ENCODE results near the gene SLC22A8.

The SLC22A8 gene

GRCh38 chr11:62981743-62982142, 33.9 kb downstream of the SLC22A8 start:
- DNase-seq: no peak
- Histone ChIP-seq H3K27me3 (no peaks in the 10 kb centered on the region), H3K4me1 (no peaks in the 10 kb centered on the region), H3K9me3 (no peaks in the 10 kb centered on the region), H3K4me3 (ENCODE audit: low read depth, low read length) (no peak overlapping the region), H3K36me3 (no peaks in the 10 kb centered on the region)
- TF ChIP-seq CTCF (IDR thresholded peaks at IDR 0.05; ENCODE audit: low read depth, low read length): no peak

GRCh38 chr11:62980133-62980760, 35.4 kb downstream of the SLC22A8 start:
- Histone ChIP-seq H3K27me3 (no peaks in the 10 kb centered on the region), H3K36me3 (no peaks in the 10 kb centered on the region), H3K4me1 (peaks cover 5% of the 10 kb centered on the region), H3K4me3 (ENCODE audit: low read depth, low read length) (no peak overlapping the region), H3K9me3 (no peaks in the 10 kb centered on the region)
- TF ChIP-seq CTCF (IDR thresholded peaks at IDR 0.05; ENCODE audit: low read depth, low read length): no peak
- no peak for DNase-seq

- peaks cover 14% of the 10 kb centered on the region for H3K4me1 ChIP-seq
- no peaks in the 10 kb centered on the region for H3K9me3 ChIP-seq
- H3K4me3 ChIP-seq (ENCODE audit: low read depth, low read length): no peak overlapping the region
- no peaks in the 10 kb centered on the region for H3K27me3 ChIP-seq
- no peak for TF ChIP-seq CTCF (IDR thresholded peaks at IDR 0.05; ENCODE audit: low read depth, low read length)
- H3K36me3 ChIP-seq: no peaks in the 10 kb centered on the region
- no peak for DNase-seq
Measured at GRCh38 chr11:62976109-62976508, 39.5 kb downstream of the SLC22A8 start.

- peak; percentile 84 for DNase-seq
- H3K4me1 ChIP-seq: peaks cover 14% of the 10 kb centered on the region
- H3K36me3 ChIP-seq: no peaks in the 10 kb centered on the region
- H3K9me3 ChIP-seq: no peaks in the 10 kb centered on the region
- peak; percentile 63 for TF ChIP-seq CTCF (IDR thresholded peaks at IDR 0.05; ENCODE audit: low read depth, low read length)
- no peaks in the 10 kb centered on the region for H3K27me3 ChIP-seq
- no peak overlapping the region for H3K4me3 ChIP-seq (ENCODE audit: low read depth, low read length)
Measured at GRCh38 chr11:62974848-62975522, 40.7 kb downstream of the SLC22A8 start.

- no peaks in the 10 kb centered on the region for H3K4me1 ChIP-seq
- no peaks in the 10 kb centered on the region for H3K36me3 ChIP-seq
- no peaks in the 10 kb centered on the region for H3K9me3 ChIP-seq
- H3K4me3 ChIP-seq (ENCODE audit: low read depth, low read length): no peak overlapping the region
- TF ChIP-seq CTCF (IDR thresholded peaks at IDR 0.05; ENCODE audit: low read depth, low read length): no peak
- no peaks in the 10 kb centered on the region for H3K27me3 ChIP-seq
- no peak for DNase-seq
Measured at GRCh38 chr11:62965574-62965973, 50.1 kb downstream of the SLC22A8 start.

GRCh38 chr11:62962391-62962790, 53.2 kb downstream of the SLC22A8 start:
- DNase-seq: no peak
- H3K36me3 ChIP-seq: no peaks in the 10 kb centered on the region
- no peaks in the 10 kb centered on the region for H3K4me1 ChIP-seq
- H3K4me3 ChIP-seq (ENCODE audit: low read depth, low read length): no peak overlapping the region
- no peaks in the 10 kb centered on the region for H3K27me3 ChIP-seq
- no peak for TF ChIP-seq CTCF (IDR thresholded peaks at IDR 0.05; ENCODE audit: low read depth, low read length)
- H3K9me3 ChIP-seq: no peaks in the 10 kb centered on the region

All from BE2C (cell line).